ENCODE data around the gene CASP12.

CASP12 gene

GRCh38 chr11:104881117-104881794 is 17.0 kb downstream of the CASP12 start:
- Histone ChIP-seq H4K20me1 (ENCODE audit: low read depth, low read length) (no peaks in the 10 kb centered on the region), H3K9ac (ENCODE audit: low read length) (no peak overlapping the region)

DNA sequence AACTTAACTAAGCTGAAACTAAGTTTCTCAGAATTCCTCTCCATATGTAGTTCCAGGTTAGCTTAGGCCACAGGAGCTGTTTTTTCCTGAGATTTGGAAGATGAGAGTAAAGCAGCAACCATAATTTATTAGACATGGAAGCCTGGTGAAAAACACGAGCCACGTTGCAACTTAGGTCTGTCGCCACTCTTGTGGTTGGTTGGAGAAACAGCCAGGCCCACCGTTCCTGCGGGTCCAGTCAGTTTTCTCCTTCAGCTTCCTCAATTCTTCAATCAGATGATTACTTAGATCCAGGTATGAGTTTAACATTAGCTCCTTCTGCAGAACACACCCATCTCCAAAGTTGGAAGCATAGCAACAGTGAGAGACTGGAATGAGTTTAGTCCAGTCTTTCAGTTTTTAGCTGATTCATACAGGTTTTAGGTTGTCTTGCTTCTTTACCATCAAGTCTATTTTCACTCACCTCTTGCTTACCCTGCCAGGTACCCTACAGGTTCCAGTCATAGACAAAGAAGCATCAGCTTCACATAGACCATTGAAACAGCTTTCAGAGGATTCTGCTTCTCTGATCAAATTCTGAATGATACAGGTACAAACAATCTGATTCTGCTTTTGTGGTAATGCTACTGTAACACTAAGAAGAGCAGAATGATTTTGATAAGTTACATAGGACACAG is 18.6 kb downstream of the CASP12 start:
- no peak overlapping the region for H3K4me2 ChIP-seq (ENCODE audit: low read depth, low read length, poor library complexity, severe bottlenecking)
- no peaks in the 10 kb centered on the region for H3K9me3 ChIP-seq (ENCODE audit: insufficient read depth, low read length)
- no peaks in the 10 kb centered on the region for H4K20me1 ChIP-seq (ENCODE audit: low read depth, low read length)
- H3K79me2 ChIP-seq (ENCODE audit: insufficient read depth, low read length): no peaks in the 10 kb centered on the region
- no peaks in the 10 kb centered on the region for H3K36me3 ChIP-seq (ENCODE audit: low read length)
- no peak overlapping the region for H3K4me3 ChIP-seq (ENCODE audit: insufficient read depth, low read length, poor library complexity, severe bottlenecking)
- no peak for TF ChIP-seq EZH2phosphoT487 (conservative IDR thresholded peaks at IDR 0.05; ENCODE audit: low read length)
- TF ChIP-seq, protein P1, sequence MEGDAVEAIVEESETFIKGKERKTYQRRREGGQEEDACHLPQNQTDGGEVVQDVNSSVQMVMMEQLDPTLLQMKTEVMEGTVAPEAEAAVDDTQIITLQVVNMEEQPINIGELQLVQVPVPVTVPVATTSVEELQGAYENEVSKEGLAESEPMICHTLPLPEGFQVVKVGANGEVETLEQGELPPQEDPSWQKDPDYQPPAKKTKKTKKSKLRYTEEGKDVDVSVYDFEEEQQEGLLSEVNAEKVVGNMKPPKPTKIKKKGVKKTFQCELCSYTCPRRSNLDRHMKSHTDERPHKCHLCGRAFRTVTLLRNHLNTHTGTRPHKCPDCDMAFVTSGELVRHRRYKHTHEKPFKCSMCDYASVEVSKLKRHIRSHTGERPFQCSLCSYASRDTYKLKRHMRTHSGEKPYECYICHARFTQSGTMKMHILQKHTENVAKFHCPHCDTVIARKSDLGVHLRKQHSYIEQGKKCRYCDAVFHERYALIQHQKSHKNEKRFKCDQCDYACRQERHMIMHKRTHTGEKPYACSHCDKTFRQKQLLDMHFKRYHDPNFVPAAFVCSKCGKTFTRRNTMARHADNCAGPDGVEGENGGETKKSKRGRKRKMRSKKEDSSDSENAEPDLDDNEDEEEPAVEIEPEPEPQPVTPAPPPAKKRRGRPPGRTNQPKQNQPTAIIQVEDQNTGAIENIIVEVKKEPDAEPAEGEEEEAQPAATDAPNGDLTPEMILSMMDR (IDR thresholded peaks at IDR 0.05; ENCODE audit: insufficient read depth, low read length, poor library complexity, severe bottlenecking): no peak
- no peaks in the 10 kb centered on the region for H3F3A ChIP-seq (ENCODE audit: insufficient read depth)
- no peaks in the 10 kb centered on the region for H3K27me3 ChIP-seq (ENCODE audit: low read length)
- H3K9ac ChIP-seq (ENCODE audit: low read length): no peak overlapping the region
- no peak overlapping the region for H3K27ac ChIP-seq (ENCODE audit: low read depth, low read length)
- H2AFZ ChIP-seq (ENCODE audit: low read depth, low read length, severe bottlenecking): no peak overlapping the region
- no peaks in the 10 kb centered on the region for H3K9me2 ChIP-seq (replicated peaks; ENCODE audit: insufficient read depth, low read length)

More at GRCh38 chr11:104881117-104881794, 17.0 kb downstream of the CASP12 start:
- Histone ChIP-seq H3K9me2 (replicated peaks; ENCODE audit: insufficient read depth, low read length) (no peaks in the 10 kb centered on the region; the same call in 1 of the 2 replicates), H3K27ac (ENCODE audit: low read depth, low read length) (no peak overlapping the region), H3K4me2 (ENCODE audit: low read depth, low read length, poor library complexity, severe bottlenecking) (no peak overlapping the region), H3K79me2 (ENCODE audit: insufficient read depth, low read length) (no peaks in the 10 kb centered on the region), H3K27me3 (ENCODE audit: low read length) (no peaks in the 10 kb centered on the region), H3K4me3 (ENCODE audit: insufficient read depth, low read length, poor library complexity, severe bottlenecking) (no peak overlapping the region), H2AFZ (ENCODE audit: low read depth, low read length, severe bottlenecking) (no peak overlapping the region), H3F3A (ENCODE audit: insufficient read depth) (no peaks in the 10 kb centered on the region), H3K9me3 (ENCODE audit: insufficient read depth, low read length) (no peaks in the 10 kb centered on the region), H3K36me3 (ENCODE audit: low read length) (no peaks in the 10 kb centered on the region)
- TF ChIP-seq, protein P1 (IDR thresholded peaks at IDR 0.05; ENCODE audit: insufficient read depth, low read length, poor library complexity, severe bottlenecking): no peak
- no peak for TF ChIP-seq EZH2phosphoT487 (conservative IDR thresholded peaks at IDR 0.05; ENCODE audit: low read length)

DNA sequence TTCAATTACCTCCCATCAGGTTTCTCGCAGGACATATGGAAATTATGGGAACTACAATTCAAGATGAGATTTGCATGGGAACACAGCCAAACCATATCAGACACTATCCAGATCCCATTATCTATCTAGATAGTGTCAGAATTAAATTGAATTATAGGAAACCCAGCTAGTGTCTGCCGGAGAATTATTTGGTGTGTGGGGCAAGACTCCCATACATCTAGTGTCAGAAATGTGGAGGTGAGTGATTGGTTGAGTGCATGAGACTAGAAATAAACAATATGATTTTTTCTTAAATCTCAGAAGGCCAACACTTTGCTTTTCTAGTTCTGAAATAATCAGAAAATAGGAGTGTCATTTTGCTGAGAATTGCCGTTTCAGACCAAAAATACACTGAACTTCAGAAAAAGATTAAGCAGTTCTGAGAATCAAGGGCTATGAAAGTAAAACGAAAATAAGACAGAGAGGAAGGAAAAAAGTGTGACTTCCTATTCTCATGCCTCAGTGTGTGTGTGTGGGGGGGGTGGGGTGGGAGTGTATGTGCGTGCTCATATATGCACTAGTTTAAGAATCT is 21.3 kb downstream of the CASP12 start:
- Histone ChIP-seq H3K9ac (ENCODE audit: low read length) (no peak overlapping the region), H3K36me3 (ENCODE audit: low read length) (no peaks in the 10 kb centered on the region), H2AFZ (ENCODE audit: low read depth, low read length, severe bottlenecking) (no peak overlapping the region), H3K27me3 (ENCODE audit: low read length) (no peaks in the 10 kb centered on the region), H3F3A (ENCODE audit: insufficient read depth) (no peaks in the 10 kb centered on the region), H3K9me2 (replicated peaks; ENCODE audit: insufficient read depth, low read length) (no peaks in the 10 kb centered on the region), H3K79me2 (ENCODE audit: insufficient read depth, low read length) (no peaks in the 10 kb centered on the region), H3K4me2 (ENCODE audit: low read depth, low read length, poor library complexity, severe bottlenecking) (no peak overlapping the region), H3K9me3 (ENCODE audit: insufficient read depth, low read length) (no peaks in the 10 kb centered on the region), H4K20me1 (ENCODE audit: low read depth, low read length) (no peaks in the 10 kb centered on the region), H3K27ac (ENCODE audit: low read depth, low read length) (no peak overlapping the region), H3K4me3 (ENCODE audit: insufficient read depth, low read length, poor library complexity, severe bottlenecking) (no peak overlapping the region)
- no peak for TF ChIP-seq EZH2phosphoT487 (conservative IDR thresholded peaks at IDR 0.05; ENCODE audit: low read length)
- TF ChIP-seq, protein P1 (IDR thresholded peaks at IDR 0.05; ENCODE audit: insufficient read depth, low read length, poor library complexity, severe bottlenecking): no peak
